ENCODE data around the gene HS3ST6. TPM values are rescaled to one million over a fixed set of nuclear protein-coding genes. Genes with fewer than 3 reads are reported as not detected.
"Not testable (repeated sequence)": the region's sequence is repeated elsewhere in the genome, so short reads cannot be mapped to it uniquely, and the experiment has no call there.

The HS3ST6 gene
- total and polyA plus RNA-seq, 2 of the 13 experiments (the other 11 are each of a cell fraction or from before 2014, with no cell fraction given), result not detected

GRCh38 chr16:1939833-1940232 is 21.6 kb upstream of the HS3ST6 start:
- Histone ChIP-seq H3K27ac (ENCODE audit: extremely low read length, insufficient read depth, low read length) (peak overlapping the region; percentile 96), H3K9ac (ENCODE audit: insufficient read depth, low read depth, low read length) (peak overlapping the region; percentile 90), H3K4me1 (ENCODE audit: insufficient read depth, low read length) (peaks cover 76% of the 10 kb centered on the region), H3K4me2 (ENCODE audit: low read depth, low read length) (peak overlapping the region; percentile 96), H3K4me3 (replicated peaks in 1 of 3; ENCODE audit: insufficient read depth in 1 of 3, low read depth in 2 of 3, low read length in 3 of 3) (peak overlapping the region in 2 of 3 experiments; percentile 33 to 96; a peak in 3 of 6 replicates), H3K79me2 (ENCODE audit: insufficient read depth, low read length) (peaks cover 26% of the 10 kb centered on the region), H3K36me3 (replicated peaks in 1 of 2; ENCODE audit: control insufficient read depth in 1 of 2, insufficient read depth in 2 of 2, low read length in 2 of 2) (peaks cover 7 to 24% of the 10 kb centered on the region in 2 experiments; a peak in 3 of 5 replicates)
- intact Hi-C loops (cut with micrococcal nuclease; ENCODE audit: unreplicated experiment), result loop anchor here (2.0 kb wide), 1 partner anchor 19 kb away; the partner anchor contains the start of gene NDUFB10
- H2AFZ ChIP-seq (ENCODE audit: low read length); in situ Hi-C loops (cut with HindIII; ENCODE audit: extremely low pct_ligation_motif_present, low pct_unique_long_range_greater_than_20kb); H4K20me1 ChIP-seq (ENCODE audit: insufficient read depth, low read length); CTCF ChIA-PET (ENCODE audit: low intra/inter-chr PET ratio, low total read pairs); H3K27me3 ChIP-seq (ENCODE audit: control insufficient read depth in 1 of 2, insufficient read depth in 2 of 2, low read length in 2 of 2); FAIRE-seq; DNase-seq (ENCODE audit: low spot score); H3K9me3 ChIP-seq (ENCODE audit: low read length); TF ChIP-seq MAZ (IDR thresholded peaks at IDR 0.05; ENCODE audit: borderline replicate concordance, low read depth, low read length); NR2F6 (CRISPR knock-in tag; IDR thresholded peaks at IDR 0.05): not testable (repeated sequence)
- peak; percentile 5; the same call in 2 of the 3 replicates for ATAC-seq
- BruUV-seq (replicated peaks), result TSS peak; percentile 30
- 18% methylated on average over 8 of the region's 8 CpGs for WGBS (ENCODE audit: low lambda C conversion rate)
- POLR2A ChIA-PET, result interaction anchor here (0.6 to 5.8 kb wide), 23 partner anchors 7 to 234 kb away, joined by 3 to 139 read pairs (median 6); partner anchors contain the start of genes FAHD1, GFER, HAGH and MAPK8IP3
- peak; percentile 11; the same call in 1 of the 2 replicates for TF ChIP-seq ZNF746 (CRISPR knock-in tag; IDR thresholded peaks at IDR 0.05)
- TF ChIP-seq ZNF501 (CRISPR knock-in tag; IDR thresholded peaks at IDR 0.05), result 0 out of 2 replicates have a peak, but pooled peaks have one; percentile 7
- TF ChIP-seq HNF1A (IDR thresholded peaks at IDR 0.05; ENCODE audit: low read depth), result peak; percentile 86
- 0 out of 2 replicates have a peak, but pooled peaks have one; percentile 59 for TF ChIP-seq HNF1A (CRISPR knock-in tag; IDR thresholded peaks at IDR 0.05; ENCODE audit: borderline replicate concordance)
- TF ChIP-seq ZNF503 (CRISPR knock-in tag; IDR thresholded peaks at IDR 0.05), result peak; percentile 37; the same call in 1 of the 2 replicates
- TF ChIP-seq MAZ (CRISPR knock-in tag; IDR thresholded peaks at IDR 0.05; ENCODE audit: low read depth), result 0 out of 2 replicates have a peak, but pooled peaks have one; percentile 2
- TF ChIP-seq RARA (CRISPR knock-in tag; IDR thresholded peaks at IDR 0.05), result peak; percentile 81
- peak; percentile 62; the same call in 1 of the 2 replicates for TF ChIP-seq DRAP1 (CRISPR knock-in tag; IDR thresholded peaks at IDR 0.05)
- peak; percentile 90 for TF ChIP-seq ZNF362 (CRISPR knock-in tag; IDR thresholded peaks at IDR 0.05; ENCODE audit: borderline replicate concordance)
- 0 out of 2 replicates have a peak, but pooled peaks have one; percentile 1 for TF ChIP-seq ARID2 (CRISPR knock-in tag; IDR thresholded peaks at IDR 0.05; ENCODE audit: borderline replicate concordance)
- TF ChIP-seq NR2F6 (IDR thresholded peaks at IDR 0.05), result peak; percentile 73
- peak; percentile 69 for TF ChIP-seq HNF1B (CRISPR knock-in tag; IDR thresholded peaks at IDR 0.05)
